Renal pelvis (tissue), 4 donors: ENCODE measurements around the gene RARG. TPM values are rescaled to one million over a fixed set of nuclear protein-coding genes. Genes with fewer than 3 reads are reported as not detected.

Source experiments
- DNase-seq: peaks from one replicate; pipeline ENCODE4 v3.0.0-alpha.2; 2013
- polyA plus RNA-seq, 3 donors: library from polyadenylated mRNA; unstranded; fragments of 120-200 nt; gene quantifications; one replicate each; pipeline ENCODE4 v1.2.1, GENCODE V29; 2013; ENCODE audit not compliant: insufficient read length in 3 of 3

Gene RARG
- polyA plus RNA-seq, 3 donors, result 32.0 to 38.1 (median 35.7) TPM

DNA sequence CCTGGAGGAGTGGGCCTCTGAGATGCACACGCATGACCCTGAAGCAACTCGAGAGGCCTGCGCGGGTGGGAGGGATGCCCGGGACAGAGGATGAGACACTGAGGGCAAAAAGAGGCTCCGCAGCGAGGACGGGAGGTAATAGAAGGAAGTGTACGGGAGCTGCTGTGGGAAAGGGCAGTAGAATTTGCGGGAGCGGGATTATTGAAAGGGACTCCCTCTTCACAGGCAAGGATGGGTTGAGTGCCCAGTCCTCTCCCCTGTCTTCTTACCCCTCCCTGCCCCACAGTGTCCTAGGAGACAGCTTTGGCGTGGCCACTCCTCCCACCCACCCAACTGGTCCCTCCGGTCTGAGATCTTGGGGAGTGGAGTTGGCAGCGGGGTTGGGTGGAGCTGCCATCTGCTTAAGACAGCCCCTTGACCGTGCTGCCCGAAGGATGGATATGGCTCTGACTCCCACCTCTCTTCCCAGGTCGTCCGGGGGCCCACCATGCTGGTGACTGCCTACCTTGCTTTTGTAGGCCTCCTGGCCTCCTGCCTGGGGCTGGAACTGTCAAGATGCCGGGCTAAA is 20.4 kb upstream of the RARG start:
- no peak for DNase-seq

GRCh38 chr12:53251477-53252348 is 19.7 kb upstream of the RARG start:
- DNase-seq, result peak; percentile 80

DNA sequence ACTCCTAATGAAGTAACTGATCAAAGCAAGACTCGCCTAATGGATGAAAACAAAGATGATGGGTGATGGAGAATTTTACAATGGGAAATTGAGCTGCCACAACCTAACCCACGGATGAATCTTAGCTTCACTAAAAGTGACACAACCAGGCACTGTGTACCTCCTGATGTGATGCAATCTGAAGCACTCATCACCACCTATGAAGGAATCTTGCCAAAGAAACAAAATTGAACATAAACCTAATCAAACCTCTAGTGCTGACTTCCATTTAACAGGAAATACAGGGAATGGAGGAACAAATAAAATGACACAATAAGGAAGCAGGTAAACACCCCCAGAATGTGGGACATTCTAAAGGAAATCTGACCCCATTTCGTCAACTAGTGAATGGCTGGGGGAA is 13.3 kb upstream of the RARG start:
- no peak for DNase-seq

- DNase-seq, result no peak
These were observed 12.3 kb upstream of the RARG start for GRCh38 chr12:53244337-53244736.

- no peak for DNase-seq
These were observed 9.8 kb upstream of the RARG start for GRCh38 chr12:53241623-53242412.

DNA sequence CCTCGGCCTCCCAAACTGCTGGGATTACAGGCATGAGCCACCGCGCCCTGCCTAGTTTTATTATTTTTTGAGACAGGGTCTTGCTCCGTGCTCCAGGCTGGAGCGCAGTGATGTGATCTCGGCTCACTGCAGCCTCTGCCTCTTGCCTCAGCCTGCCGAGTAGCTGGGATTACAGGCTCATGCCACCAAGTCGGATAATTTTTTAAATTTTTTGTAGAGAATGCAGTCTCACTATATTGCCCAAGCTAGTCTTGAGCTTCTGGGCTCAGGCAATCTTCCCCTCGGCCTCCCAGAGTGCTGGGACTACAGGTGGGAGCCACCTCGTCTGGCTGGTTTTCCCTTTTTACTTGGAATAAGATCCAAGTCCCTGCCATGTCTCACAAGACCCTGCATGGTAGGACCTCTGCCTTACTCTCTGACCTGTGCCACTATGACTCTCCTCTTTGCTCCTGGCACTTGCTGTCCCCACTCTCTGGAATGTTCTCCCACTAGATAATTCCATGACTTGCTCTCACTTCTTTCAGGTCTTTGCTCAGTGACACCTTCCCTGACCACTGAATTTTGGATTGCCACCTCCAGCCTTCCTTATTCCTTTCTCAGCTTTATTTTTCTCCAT is 7.7 kb upstream of the RARG start:
- no peak for DNase-seq

GRCh38 chr12:53236443-53237111 is 4.6 kb upstream of the RARG start:
- DNase-seq, result no peak

GRCh38 chr12:53235742-53236442 is 3.9 kb upstream of the RARG start:
- DNase-seq, result no peak

- DNase-seq, result no peak
These were observed 3.2 kb upstream of the RARG start for GRCh38 chr12:53235164-53235563.

GRCh38 chr12:53234271-53234914 is 2.4 kb upstream of the RARG start:
- DNase-seq, result no peak

DNA sequence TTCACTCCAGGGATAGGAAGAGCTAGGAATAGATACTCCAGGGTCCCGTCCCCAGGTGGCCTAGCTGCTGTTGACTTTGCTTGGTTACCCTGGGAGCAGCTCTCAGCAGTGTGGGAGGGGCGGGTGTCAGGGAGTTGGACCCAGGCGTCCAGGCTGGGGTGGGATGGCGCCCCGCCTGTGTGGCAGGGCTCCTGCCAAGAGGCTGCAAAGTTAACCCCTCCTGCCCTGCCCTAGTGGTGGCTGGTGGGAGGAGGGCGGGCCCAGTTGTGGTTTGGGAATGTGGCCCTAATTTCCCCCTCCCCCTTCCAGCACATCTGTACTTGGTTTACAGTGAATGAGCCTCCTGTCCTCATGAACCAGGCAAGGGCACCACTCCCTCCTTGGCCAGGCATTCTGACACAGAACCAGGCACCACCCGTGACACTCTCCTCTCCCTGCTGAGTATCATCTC is 1.7 kb upstream of the RARG start:
- no peak for DNase-seq

DNA sequence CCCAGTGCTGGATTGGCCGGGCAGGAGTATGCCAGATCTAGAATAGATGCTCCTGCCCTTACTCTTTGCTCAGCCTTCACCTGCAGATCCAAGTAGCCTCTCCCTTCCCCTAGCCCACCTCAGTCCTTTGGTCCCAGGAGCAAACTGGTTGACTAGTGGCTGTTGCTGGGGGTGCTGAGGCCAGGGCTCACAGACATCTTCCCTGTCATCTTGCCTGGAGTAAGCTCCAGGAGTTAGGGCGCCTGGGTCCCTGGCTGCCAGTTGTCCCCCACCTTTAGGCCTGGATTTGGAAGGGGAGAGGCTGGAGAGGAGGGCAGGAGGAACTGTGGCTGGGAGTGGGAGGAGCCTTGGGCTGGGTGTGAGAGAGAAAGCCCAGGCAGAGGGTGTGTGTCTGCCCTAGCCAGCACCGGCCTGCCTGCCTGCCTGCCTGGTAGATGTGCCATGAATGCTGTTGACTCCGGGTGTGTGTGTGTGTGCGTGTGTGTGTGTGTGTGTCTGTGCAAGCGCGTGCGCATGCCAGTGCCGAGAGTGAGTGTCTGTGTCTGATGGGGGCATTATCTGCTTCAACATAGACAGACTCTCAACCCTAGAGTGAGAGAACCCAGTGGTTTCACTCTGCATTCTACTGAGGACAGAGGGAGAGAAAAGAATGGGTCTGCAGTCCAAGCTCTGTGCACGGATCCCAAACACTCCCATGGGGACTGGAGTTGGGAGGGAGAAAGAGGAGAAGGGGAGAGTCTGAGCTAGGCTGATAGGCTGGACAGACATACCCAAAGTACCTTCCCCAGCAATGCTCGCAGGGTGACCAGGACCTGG is 845 bp upstream of the RARG start:
- no peak for DNase-seq

DNA sequence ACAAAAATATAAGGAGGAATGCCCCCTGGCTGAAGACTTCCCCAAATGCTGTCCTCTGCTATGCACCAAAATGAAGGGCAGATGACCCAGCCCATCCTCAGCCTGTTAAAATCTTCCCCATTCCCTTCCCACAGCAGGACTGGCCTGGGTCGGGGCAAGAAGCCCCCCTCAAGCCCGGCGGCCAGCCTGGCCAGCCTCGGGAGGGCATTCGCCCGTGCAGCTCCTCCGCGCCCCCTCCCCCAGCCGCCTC is 413 bp downstream of the RARG start:
- no peak for DNase-seq

- no peak for DNase-seq
These were observed 1.7 kb downstream of the RARG start for GRCh38 chr12:53230108-53230845.

DNA sequence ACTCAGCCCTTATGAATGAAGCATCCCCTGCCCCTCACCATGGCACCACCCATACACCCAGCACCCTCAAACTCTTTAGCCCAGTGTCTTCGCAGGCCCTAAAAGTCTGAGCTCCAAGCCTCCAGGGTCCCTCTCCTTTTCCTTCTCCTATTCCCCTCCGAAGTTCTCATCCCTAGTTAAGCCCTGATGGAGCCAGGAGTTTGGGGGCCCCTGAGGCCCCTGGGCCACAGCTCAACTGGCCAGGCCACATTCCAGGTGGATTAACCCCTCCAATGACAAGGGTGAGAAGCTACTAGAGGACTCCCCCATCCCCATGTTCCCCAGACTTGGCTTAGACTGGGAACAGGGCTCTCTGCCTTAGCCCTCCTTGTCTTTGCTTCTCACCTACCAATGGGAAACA is 2.6 kb downstream of the RARG start:
- DNase-seq, result no peak

GRCh38 chr12:53227836-53228235 is 4.2 kb downstream of the RARG start:
- DNase-seq, result no peak

DNA sequence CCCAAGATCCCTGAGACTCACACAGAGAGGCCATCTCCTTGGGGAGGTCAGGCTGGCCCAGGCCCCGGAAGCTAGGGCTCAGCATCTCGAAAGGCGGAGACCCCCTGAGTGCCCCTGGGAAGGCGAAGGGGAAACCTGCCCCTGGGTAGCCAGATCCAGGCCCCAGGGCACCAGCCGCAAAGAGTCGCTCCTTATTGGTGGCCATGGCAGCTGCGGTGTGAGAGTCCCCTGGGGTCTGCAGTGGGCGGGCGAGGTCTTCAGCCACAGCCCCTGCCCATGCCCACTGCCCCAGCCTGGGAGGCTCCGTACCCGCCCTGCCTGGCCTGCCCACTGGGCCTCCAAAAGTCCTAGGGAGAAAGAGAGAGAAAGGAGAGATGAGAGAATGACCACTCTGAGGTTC is 4.7 kb downstream of the RARG start:
- DNase-seq, result no peak

- no peak for DNase-seq
These were observed 5.2 kb downstream of the RARG start for GRCh38 chr12:53226815-53227214.
